Nephron (organoid): ENCODE measurements around the gene COX4I1.

Experiments used
- H3K27ac Mint-ChIP-seq, 3 experiments: 2 replicates each; pipeline ENCODE4 v1.8.0; 2020; ENCODE audit warnings: mixed read lengths in 3 of 3, mild to moderate bottlenecking in 2 of 3, moderate library complexity in 1 of 3
- H3K27me3 Mint-ChIP-seq: 2 replicates; pipeline ENCODE4 v1.8.0; 2021; ENCODE audit warnings: low read depth, mild to moderate bottlenecking, moderate library complexity, mixed read lengths
- H3K36me3 Mint-ChIP-seq: 2 replicates; pipeline ENCODE4 v1.8.0; 2020; ENCODE audit warnings: low read depth, mixed read lengths
- H3K4me1 Mint-ChIP-seq: 2 replicates; pipeline ENCODE4 v1.8.0; 2020; ENCODE audit warnings: mixed read lengths
- H3K4me3 Mint-ChIP-seq, 3 experiments: 2 replicates each; pipeline ENCODE4 v1.8.0; 2020; ENCODE audit warnings: mild to moderate bottlenecking in 3 of 3, mixed read lengths in 3 of 3, moderate library complexity in 2 of 3
- H3K9me3 Mint-ChIP-seq: 2 replicates; pipeline ENCODE4 v1.8.0; 2020; ENCODE audit warnings: mixed read lengths
- TF ChIP-seq, protein P1 (sequence below), 3 experiments: fragments of 200-600 bp; sonication (generic); IDR thresholded peaks; one replicate each; pipeline ENCODE4 v1.5.0; 2021; ENCODE audit warnings: antibody characterized with exemption in 3 of 3; ENCODE audit not compliant: unreplicated experiment in 3 of 3

The COX4I1 gene

DNA sequence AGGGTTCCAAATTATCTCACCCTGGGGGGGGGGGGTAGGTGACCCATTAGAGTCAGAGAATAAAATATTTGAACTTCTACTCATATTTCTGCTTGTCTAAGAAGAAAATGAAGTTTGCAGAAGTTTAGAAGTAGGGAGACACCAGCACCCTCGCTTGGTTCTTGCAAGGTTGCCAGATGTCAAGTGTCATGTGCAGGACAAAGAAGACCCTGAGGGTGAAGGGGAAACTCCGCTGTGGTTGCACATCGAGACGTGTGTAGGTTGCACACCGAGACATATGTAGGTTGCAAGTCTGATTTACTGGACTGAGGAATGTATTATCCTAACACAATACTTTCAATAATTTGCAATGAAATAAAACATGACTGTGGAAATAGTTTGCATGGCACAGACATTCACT, 57.1 kb downstream of the COX4I1 start:
- H3K36me3 Mint-ChIP-seq: no peaks in the 10 kb centered on the region
- H3K9me3 Mint-ChIP-seq: no peaks in the 10 kb centered on the region
- H3K27me3 Mint-ChIP-seq: peaks cover 74% of the 10 kb centered on the region
- H3K4me1 Mint-ChIP-seq: no peaks in the 10 kb centered on the region
- no peak overlapping the region for H3K4me3 Mint-ChIP-seq
- TF ChIP-seq, protein P1, sequence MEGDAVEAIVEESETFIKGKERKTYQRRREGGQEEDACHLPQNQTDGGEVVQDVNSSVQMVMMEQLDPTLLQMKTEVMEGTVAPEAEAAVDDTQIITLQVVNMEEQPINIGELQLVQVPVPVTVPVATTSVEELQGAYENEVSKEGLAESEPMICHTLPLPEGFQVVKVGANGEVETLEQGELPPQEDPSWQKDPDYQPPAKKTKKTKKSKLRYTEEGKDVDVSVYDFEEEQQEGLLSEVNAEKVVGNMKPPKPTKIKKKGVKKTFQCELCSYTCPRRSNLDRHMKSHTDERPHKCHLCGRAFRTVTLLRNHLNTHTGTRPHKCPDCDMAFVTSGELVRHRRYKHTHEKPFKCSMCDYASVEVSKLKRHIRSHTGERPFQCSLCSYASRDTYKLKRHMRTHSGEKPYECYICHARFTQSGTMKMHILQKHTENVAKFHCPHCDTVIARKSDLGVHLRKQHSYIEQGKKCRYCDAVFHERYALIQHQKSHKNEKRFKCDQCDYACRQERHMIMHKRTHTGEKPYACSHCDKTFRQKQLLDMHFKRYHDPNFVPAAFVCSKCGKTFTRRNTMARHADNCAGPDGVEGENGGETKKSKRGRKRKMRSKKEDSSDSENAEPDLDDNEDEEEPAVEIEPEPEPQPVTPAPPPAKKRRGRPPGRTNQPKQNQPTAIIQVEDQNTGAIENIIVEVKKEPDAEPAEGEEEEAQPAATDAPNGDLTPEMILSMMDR (IDR thresholded peaks at IDR 0.05; ENCODE audit: unreplicated experiment in 3 of 3): no peak
- no peak overlapping the region for H3K27ac Mint-ChIP-seq
